Measurements from ENCODE around the gene MAST2. TPM values are rescaled to one million over a fixed set of nuclear protein-coding genes. Genes with fewer than 3 reads are reported as not detected.
"Not testable (repeated sequence)": the region's sequence is repeated elsewhere in the genome, so short reads cannot be mapped to it uniquely, and the experiment has no call there.

Gene MAST2
- total RNA-seq, 1 donor from 2014 or later: 33.4 TPM

GRCh38 chr1:46041974-46042373, 238.6 kb downstream of the MAST2 start:
- intact Hi-C loops (cut with micrococcal nuclease): no loop called here
- peaks cover 4% of the 10 kb centered on the region for H3K4me1 Mint-ChIP-seq (ENCODE audit: low read depth)
- no peak for DNase-seq (ENCODE audit: low spot score)
- no peaks in the 10 kb centered on the region for H3K9me3 Mint-ChIP-seq
- no peak overlapping the region for H3K27ac Mint-ChIP-seq
- H3K4me3 Mint-ChIP-seq (ENCODE audit: low read depth): no peak overlapping the region
- no peaks in the 10 kb centered on the region for H3K36me3 Mint-ChIP-seq (ENCODE audit: low read depth)
- no peaks in the 10 kb centered on the region for H3K27me3 Mint-ChIP-seq (ENCODE audit: low read depth)

GRCh38 chr1:46043458-46044017, 240.1 kb downstream of the MAST2 start:
- no peak for DNase-seq (ENCODE audit: low spot score)
- H3K36me3 Mint-ChIP-seq (ENCODE audit: low read depth): no peaks in the 10 kb centered on the region
- no peak overlapping the region for H3K27ac Mint-ChIP-seq
- H3K4me1 Mint-ChIP-seq (ENCODE audit: low read depth): peaks cover 4% of the 10 kb centered on the region
- H3K4me3 Mint-ChIP-seq (ENCODE audit: low read depth): no peak overlapping the region
- no peaks in the 10 kb centered on the region for H3K9me3 Mint-ChIP-seq
- intact Hi-C loops (cut with micrococcal nuclease): no loop called here
- H3K27me3 Mint-ChIP-seq (ENCODE audit: low read depth): peaks cover under 1% of the 10 kb centered on the region

- no peak for DNase-seq (ENCODE audit: low spot score)
- no peak overlapping the region for H3K4me3 Mint-ChIP-seq (ENCODE audit: low read depth)
- intact Hi-C loops (cut with micrococcal nuclease): no loop called here
- no peak overlapping the region for H3K27ac Mint-ChIP-seq
- no peaks in the 10 kb centered on the region for H3K36me3 Mint-ChIP-seq (ENCODE audit: low read depth)
- H3K27me3 Mint-ChIP-seq (ENCODE audit: low read depth): peaks cover 2% of the 10 kb centered on the region
- H3K4me1 Mint-ChIP-seq (ENCODE audit: low read depth): peaks cover 4% of the 10 kb centered on the region
- no peaks in the 10 kb centered on the region for H3K9me3 Mint-ChIP-seq
Observed at GRCh38 chr1:46044116-46044515, 240.7 kb downstream of the MAST2 start.

- no peak overlapping the region for H3K27ac Mint-ChIP-seq
- no peaks in the 10 kb centered on the region for H3K9me3 Mint-ChIP-seq
- no peaks in the 10 kb centered on the region for H3K36me3 Mint-ChIP-seq (ENCODE audit: low read depth)
- no peak for DNase-seq (ENCODE audit: low spot score)
- H3K4me1 Mint-ChIP-seq (ENCODE audit: low read depth): no peaks in the 10 kb centered on the region
- no peak overlapping the region for H3K4me3 Mint-ChIP-seq (ENCODE audit: low read depth)
- intact Hi-C loops (cut with micrococcal nuclease): no loop called here
- peaks cover 6% of the 10 kb centered on the region for H3K27me3 Mint-ChIP-seq (ENCODE audit: low read depth)
Observed at GRCh38 chr1:46053734-46054133, 250.3 kb downstream of the MAST2 start.

GRCh38 chr1:46056325-46056724, 252.9 kb downstream of the MAST2 start:
- Mint-ChIP-seq H3K9me3 (no peaks in the 10 kb centered on the region), H3K4me1 (ENCODE audit: low read depth) (no peaks in the 10 kb centered on the region), H3K36me3 (ENCODE audit: low read depth) (peaks cover 5% of the 10 kb centered on the region), H3K27me3 (ENCODE audit: low read depth) (no peaks in the 10 kb centered on the region), H3K27ac (no peak overlapping the region), H3K4me3 (ENCODE audit: low read depth) (no peak overlapping the region)
- intact Hi-C loops (cut with micrococcal nuclease): no loop called here
- no peak for DNase-seq (ENCODE audit: low spot score)

GRCh38 chr1:46057215-46057614, 253.8 kb downstream of the MAST2 start:
- H3K27me3 Mint-ChIP-seq (ENCODE audit: low read depth); H3K4me3 Mint-ChIP-seq (ENCODE audit: low read depth); H3K9me3 Mint-ChIP-seq; H3K27ac Mint-ChIP-seq; H3K36me3 Mint-ChIP-seq (ENCODE audit: low read depth); H3K4me1 Mint-ChIP-seq (ENCODE audit: low read depth); intact Hi-C loops (cut with micrococcal nuclease); DNase-seq (ENCODE audit: low spot score): not testable (repeated sequence)

GRCh38 chr1:46057781-46058180, 254.4 kb downstream of the MAST2 start:
- H3K9me3 Mint-ChIP-seq: no peaks in the 10 kb centered on the region
- H3K4me3 Mint-ChIP-seq (ENCODE audit: low read depth): no peak overlapping the region
- DNase-seq (ENCODE audit: low spot score): no peak
- H3K4me1 Mint-ChIP-seq (ENCODE audit: low read depth): peaks cover 6% of the 10 kb centered on the region
- no peaks in the 10 kb centered on the region for H3K27me3 Mint-ChIP-seq (ENCODE audit: low read depth)
- intact Hi-C loops (cut with micrococcal nuclease): no loop called here
- H3K36me3 Mint-ChIP-seq (ENCODE audit: low read depth): peaks cover 8% of the 10 kb centered on the region
- H3K27ac Mint-ChIP-seq: no peak overlapping the region

GRCh38 chr1:46058936-46059335, 255.5 kb downstream of the MAST2 start:
- no peak for DNase-seq (ENCODE audit: low spot score)
- Mint-ChIP-seq H3K27me3 (ENCODE audit: low read depth) (no peaks in the 10 kb centered on the region), H3K36me3 (ENCODE audit: low read depth) (peaks cover 8% of the 10 kb centered on the region), H3K4me1 (ENCODE audit: low read depth) (peaks cover 14% of the 10 kb centered on the region), H3K9me3 (no peaks in the 10 kb centered on the region), H3K4me3 (ENCODE audit: low read depth) (no peak overlapping the region), H3K27ac (no peak overlapping the region)
- intact Hi-C loops (cut with micrococcal nuclease): no loop called here

GRCh38 chr1:46061146-46061545, 257.7 kb downstream of the MAST2 start:
- Mint-ChIP-seq H3K4me1 (ENCODE audit: low read depth) (peaks cover 20% of the 10 kb centered on the region), H3K27ac (no peak overlapping the region)
- intact Hi-C loops (cut with micrococcal nuclease): no loop called here

GRCh38 chr1:46062651-46063319, 259.4 kb downstream of the MAST2 start:
- intact Hi-C loops (cut with micrococcal nuclease): no loop called here
- no peak overlapping the region for H3K4me3 Mint-ChIP-seq (ENCODE audit: low read depth)
- H3K36me3 Mint-ChIP-seq (ENCODE audit: low read depth): peaks cover 8% of the 10 kb centered on the region
- H3K27me3 Mint-ChIP-seq (ENCODE audit: low read depth): no peaks in the 10 kb centered on the region
- H3K9me3 Mint-ChIP-seq: no peaks in the 10 kb centered on the region
- H3K27ac Mint-ChIP-seq: no peak overlapping the region
- DNase-seq (ENCODE audit: low spot score): peak; percentile 40
- peaks cover 20% of the 10 kb centered on the region for H3K4me1 Mint-ChIP-seq (ENCODE audit: low read depth)

More at GRCh38 chr1:46061146-46061545, 257.7 kb downstream of the MAST2 start:
- no peak for DNase-seq (ENCODE audit: low spot score)
- Mint-ChIP-seq H3K36me3 (ENCODE audit: low read depth) (peaks cover 8% of the 10 kb centered on the region), H3K27me3 (ENCODE audit: low read depth) (no peaks in the 10 kb centered on the region), H3K9me3 (no peaks in the 10 kb centered on the region), H3K4me3 (ENCODE audit: low read depth) (no peak overlapping the region)

- H3K9me3 Mint-ChIP-seq: no peaks in the 10 kb centered on the region
- no peak overlapping the region for H3K4me3 Mint-ChIP-seq (ENCODE audit: low read depth)
- peaks cover 8% of the 10 kb centered on the region for H3K36me3 Mint-ChIP-seq (ENCODE audit: low read depth)
- H3K27me3 Mint-ChIP-seq (ENCODE audit: low read depth): no peaks in the 10 kb centered on the region
- DNase-seq (ENCODE audit: low spot score): no peak
- peaks cover 20% of the 10 kb centered on the region for H3K4me1 Mint-ChIP-seq (ENCODE audit: low read depth)
- intact Hi-C loops (cut with micrococcal nuclease): no loop called here
- H3K27ac Mint-ChIP-seq: no peak overlapping the region
Observed at GRCh38 chr1:46064708-46065107, 261.3 kb downstream of the MAST2 start.

- no peaks in the 10 kb centered on the region for H3K9me3 Mint-ChIP-seq
- no peaks in the 10 kb centered on the region for H3K27me3 Mint-ChIP-seq (ENCODE audit: low read depth)
- peaks cover 20% of the 10 kb centered on the region for H3K4me1 Mint-ChIP-seq (ENCODE audit: low read depth)
- no peak for DNase-seq (ENCODE audit: low spot score)
- no peak overlapping the region for H3K4me3 Mint-ChIP-seq (ENCODE audit: low read depth)
- peaks cover 8% of the 10 kb centered on the region for H3K36me3 Mint-ChIP-seq (ENCODE audit: low read depth)
- H3K27ac Mint-ChIP-seq: no peak overlapping the region
- intact Hi-C loops (cut with micrococcal nuclease): no loop called here
Observed at GRCh38 chr1:46065405-46065804, 262.0 kb downstream of the MAST2 start.

- H3K9me3 Mint-ChIP-seq: no peaks in the 10 kb centered on the region
- no peak overlapping the region for H3K27ac Mint-ChIP-seq
- DNase-seq (ENCODE audit: low spot score): no peak
- H3K36me3 Mint-ChIP-seq (ENCODE audit: low read depth): no peaks in the 10 kb centered on the region
- peaks cover 15% of the 10 kb centered on the region for H3K4me1 Mint-ChIP-seq (ENCODE audit: low read depth)
- no peak overlapping the region for H3K4me3 Mint-ChIP-seq (ENCODE audit: low read depth)
- intact Hi-C loops (cut with micrococcal nuclease): no loop called here
- no peaks in the 10 kb centered on the region for H3K27me3 Mint-ChIP-seq (ENCODE audit: low read depth)
Observed at GRCh38 chr1:46067652-46068051, 264.2 kb downstream of the MAST2 start.

Measured in activated T-helper 2 cell treated with anti-CD3 and anti-CD28 coated beads, Interferon-gamma antibody, Interleukin-2, Interleukin-4, amounts not matched to agents 10 μg/mL and 5 μg/mL and 100 μg/mL, durations not matched to agents 14 hours and 24 hours and 36 hours (primary cell).